ENCODE measurements around the gene ENOX1.

ENOX1 gene

DNA sequence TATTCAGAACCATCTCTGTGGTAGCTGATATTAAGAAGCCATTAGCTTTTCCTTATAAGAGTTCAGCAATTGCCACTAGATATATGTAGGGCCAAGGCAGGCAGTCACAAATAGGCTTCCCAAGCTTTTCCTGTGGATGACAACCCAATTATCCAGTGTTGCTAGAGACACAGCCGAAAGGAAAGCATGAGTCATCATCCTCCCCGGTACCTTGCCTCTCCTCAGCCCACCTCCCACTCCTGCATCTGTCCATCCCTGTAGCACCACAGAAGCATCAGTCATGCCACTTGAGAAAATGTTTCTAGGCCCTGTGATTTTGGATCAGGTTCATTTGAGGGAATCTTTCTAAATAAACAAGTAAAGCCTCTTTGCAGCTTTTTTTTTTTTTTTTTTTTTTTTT is 559.1 kb downstream of the ENOX1 start:
- Histone ChIP-seq H2BK5ac (ENCODE audit: low read length) (no peak overlapping the region), H3K9ac (ENCODE audit: low read length) (no peak overlapping the region), H3K79me1 (ENCODE audit: low read length) (no peaks in the 10 kb centered on the region), H2BK15ac (replicated peaks; ENCODE audit: low read depth) (no peak overlapping the region), H3K18ac (ENCODE audit: low read length) (no peak overlapping the region), H3K4me2 (ENCODE audit: low read length) (no peak overlapping the region), H3K27ac (ENCODE audit: low read depth, low read length) (no peak overlapping the region), H3K23ac (ENCODE audit: low read length) (no peak overlapping the region), H3K27me3 (ENCODE audit: insufficient read depth, low read length, poor library complexity) (no peaks in the 10 kb centered on the region), H2AK5ac (ENCODE audit: low read length) (no peak overlapping the region), H3K4me1 (ENCODE audit: control insufficient read depth, low read depth, low read length) (no peaks in the 10 kb centered on the region), H3K79me2 (ENCODE audit: control insufficient read depth, insufficient read depth, low read length) (no peaks in the 10 kb centered on the region), H3K4ac (ENCODE audit: low read depth, low read length) (no peak overlapping the region), H3K56ac (ENCODE audit: low read length) (no peak overlapping the region), H2BK120ac (ENCODE audit: low read depth, low read length) (no peak overlapping the region), H3K4me3 (ENCODE audit: low read length) (no peak overlapping the region), H4K8ac (ENCODE audit: low read depth, low read length) (no peak overlapping the region), H4K5ac (ENCODE audit: low read length) (no peak overlapping the region), H3K36me3 (ENCODE audit: control insufficient read depth, insufficient read depth, low read length) (no peaks in the 10 kb centered on the region)
- WGBS (ENCODE audit: extremely low coverage, insufficient coverage, low lambda C conversion rate): no CpG with 5 or more reads among the region's 2 CpGs
- DNase-seq: peak; percentile 56

DNA sequence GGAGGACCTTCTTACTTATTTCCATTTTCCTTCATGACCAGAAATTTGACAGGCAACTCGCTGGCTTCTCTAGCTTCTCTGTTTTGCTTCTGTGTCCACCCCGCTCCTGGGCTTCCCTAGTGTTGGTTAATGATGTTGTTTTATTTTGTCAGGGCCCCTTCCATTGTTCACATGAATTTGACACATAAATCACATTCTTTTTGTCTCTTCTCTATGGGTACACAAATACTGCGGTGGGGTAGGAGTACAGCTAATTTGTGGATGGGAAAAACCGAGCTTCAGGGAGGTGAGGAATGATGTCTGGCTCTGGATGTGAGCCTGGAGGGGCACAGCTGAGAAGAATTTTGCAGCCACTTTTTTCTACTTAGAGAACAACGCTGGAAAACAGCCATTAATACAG is 563.6 kb downstream of the ENOX1 start:
- H4K8ac ChIP-seq (ENCODE audit: low read depth, low read length): no peak overlapping the region
- no peak overlapping the region for H2AK5ac ChIP-seq (ENCODE audit: low read length)
- H3K18ac ChIP-seq (ENCODE audit: low read length): no peak overlapping the region
- H3K4me1 ChIP-seq (ENCODE audit: control insufficient read depth, low read depth, low read length): no peaks in the 10 kb centered on the region
- no CpG with 5 or more reads among the region's 5 CpGs for WGBS (ENCODE audit: extremely low coverage, insufficient coverage, low lambda C conversion rate)
- no peaks in the 10 kb centered on the region for H3K79me2 ChIP-seq (ENCODE audit: control insufficient read depth, insufficient read depth, low read length)
- no peak overlapping the region for H2BK15ac ChIP-seq (replicated peaks; ENCODE audit: low read depth)
- H3K36me3 ChIP-seq (ENCODE audit: control insufficient read depth, insufficient read depth, low read length): no peaks in the 10 kb centered on the region
- H2BK120ac ChIP-seq (ENCODE audit: low read depth, low read length): no peak overlapping the region
- no peak for DNase-seq
- no peak overlapping the region for H2BK5ac ChIP-seq (ENCODE audit: low read length)
- no peaks in the 10 kb centered on the region for H3K79me1 ChIP-seq (ENCODE audit: low read length)
- no peak overlapping the region for H3K56ac ChIP-seq (ENCODE audit: low read length)
- H3K23ac ChIP-seq (ENCODE audit: low read length): no peak overlapping the region
- no peak overlapping the region for H3K9ac ChIP-seq (ENCODE audit: low read length)
- H3K4me3 ChIP-seq (ENCODE audit: low read length): no peak overlapping the region
- no peaks in the 10 kb centered on the region for H3K27me3 ChIP-seq (ENCODE audit: insufficient read depth, low read length, poor library complexity)
- no peak overlapping the region for H3K4ac ChIP-seq (ENCODE audit: low read depth, low read length)
- no peak overlapping the region for H4K5ac ChIP-seq (ENCODE audit: low read length)
- no peak overlapping the region for H3K4me2 ChIP-seq (ENCODE audit: low read length)
- H3K27ac ChIP-seq (ENCODE audit: low read depth, low read length): no peak overlapping the region

GRCh38 chr13:43222086-43222485 is 564.7 kb downstream of the ENOX1 start:
- H2BK15ac ChIP-seq (replicated peaks; ENCODE audit: low read depth): no peak overlapping the region
- H3K27ac ChIP-seq (ENCODE audit: low read depth, low read length): no peak overlapping the region
- no peak overlapping the region for H3K4ac ChIP-seq (ENCODE audit: low read depth, low read length)
- DNase-seq: no peak
- H3K56ac ChIP-seq (ENCODE audit: low read length): no peak overlapping the region
- no peaks in the 10 kb centered on the region for H3K36me3 ChIP-seq (ENCODE audit: control insufficient read depth, insufficient read depth, low read length)
- no peak overlapping the region for H2BK120ac ChIP-seq (ENCODE audit: low read depth, low read length)
- no peak overlapping the region for H3K9ac ChIP-seq (ENCODE audit: low read length)
- no peaks in the 10 kb centered on the region for H3K27me3 ChIP-seq (ENCODE audit: insufficient read depth, low read length, poor library complexity)
- WGBS (ENCODE audit: extremely low coverage, insufficient coverage, low lambda C conversion rate): no CpG with 5 or more reads among the region's 6 CpGs
- no peak overlapping the region for H4K5ac ChIP-seq (ENCODE audit: low read length)
- H4K8ac ChIP-seq (ENCODE audit: low read depth, low read length): no peak overlapping the region
- H3K4me2 ChIP-seq (ENCODE audit: low read length): no peak overlapping the region
- H2BK5ac ChIP-seq (ENCODE audit: low read length): no peak overlapping the region
- no peak overlapping the region for H3K18ac ChIP-seq (ENCODE audit: low read length)
- no peak overlapping the region for H2AK5ac ChIP-seq (ENCODE audit: low read length)
- no peak overlapping the region for H3K4me3 ChIP-seq (ENCODE audit: low read length)
- H3K23ac ChIP-seq (ENCODE audit: low read length): no peak overlapping the region
- H3K4me1 ChIP-seq (ENCODE audit: control insufficient read depth, low read depth, low read length): no peaks in the 10 kb centered on the region
- H3K79me2 ChIP-seq (ENCODE audit: control insufficient read depth, insufficient read depth, low read length): no peaks in the 10 kb centered on the region
- H3K79me1 ChIP-seq (ENCODE audit: low read length): no peaks in the 10 kb centered on the region

DNA sequence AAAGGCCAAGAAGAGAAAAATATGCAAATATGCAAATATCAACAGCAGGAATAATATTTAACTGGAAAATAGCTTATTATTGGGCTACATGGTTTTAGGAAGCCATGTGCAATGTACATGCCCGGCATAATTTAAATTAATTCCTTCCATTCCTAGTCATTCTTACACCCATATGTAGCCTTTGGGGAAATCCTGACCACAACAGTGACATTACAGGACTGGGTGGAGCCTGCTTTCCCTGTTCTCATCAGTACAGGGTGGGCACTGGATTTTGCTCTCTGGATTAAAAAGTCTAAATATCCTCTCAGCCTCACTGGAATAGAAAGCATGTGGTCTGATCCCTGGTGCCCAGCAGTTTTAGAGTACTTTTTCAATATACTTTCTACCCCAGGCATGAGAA is 565.2 kb downstream of the ENOX1 start:
- Histone ChIP-seq H3K4ac (ENCODE audit: low read depth, low read length) (no peak overlapping the region), H3K27me3 (ENCODE audit: insufficient read depth, low read length, poor library complexity) (no peaks in the 10 kb centered on the region), H2BK5ac (ENCODE audit: low read length) (no peak overlapping the region), H3K23ac (ENCODE audit: low read length) (no peak overlapping the region), H2BK120ac (ENCODE audit: low read depth, low read length) (no peak overlapping the region), H4K8ac (ENCODE audit: low read depth, low read length) (no peak overlapping the region), H3K36me3 (ENCODE audit: control insufficient read depth, insufficient read depth, low read length) (no peaks in the 10 kb centered on the region), H3K79me2 (ENCODE audit: control insufficient read depth, insufficient read depth, low read length) (no peaks in the 10 kb centered on the region), H2BK15ac (replicated peaks; ENCODE audit: low read depth) (no peak overlapping the region), H3K27ac (ENCODE audit: low read depth, low read length) (no peak overlapping the region), H3K9ac (ENCODE audit: low read length) (no peak overlapping the region), H4K5ac (ENCODE audit: low read length) (no peak overlapping the region), H3K56ac (ENCODE audit: low read length) (no peak overlapping the region), H3K79me1 (ENCODE audit: low read length) (no peaks in the 10 kb centered on the region), H3K4me3 (ENCODE audit: low read length) (no peak overlapping the region), H3K4me1 (ENCODE audit: control insufficient read depth, low read depth, low read length) (no peaks in the 10 kb centered on the region), H2AK5ac (ENCODE audit: low read length) (no peak overlapping the region), H3K18ac (ENCODE audit: low read length) (no peak overlapping the region), H3K4me2 (ENCODE audit: low read length) (no peak overlapping the region)
- no peak for DNase-seq
- no CpG with 5 or more reads among the region's 1 CpG for WGBS (ENCODE audit: extremely low coverage, insufficient coverage, low lambda C conversion rate)

- H2AK5ac ChIP-seq (ENCODE audit: low read length): no peak overlapping the region
- no peak overlapping the region for H3K9ac ChIP-seq (ENCODE audit: low read length)
- H3K79me2 ChIP-seq (ENCODE audit: control insufficient read depth, insufficient read depth, low read length): no peaks in the 10 kb centered on the region
- H2BK5ac ChIP-seq (ENCODE audit: low read length): no peak overlapping the region
- H3K23ac ChIP-seq (ENCODE audit: low read length): no peak overlapping the region
- WGBS (ENCODE audit: extremely low coverage, insufficient coverage, low lambda C conversion rate): no CpG with 5 or more reads among the region's 8 CpGs
- no peak overlapping the region for H2BK120ac ChIP-seq (ENCODE audit: low read depth, low read length)
- no peaks in the 10 kb centered on the region for H3K36me3 ChIP-seq (ENCODE audit: control insufficient read depth, insufficient read depth, low read length)
- H3K4ac ChIP-seq (ENCODE audit: low read depth, low read length): no peak overlapping the region
- no peak for DNase-seq
- H3K27me3 ChIP-seq (ENCODE audit: insufficient read depth, low read length, poor library complexity): no peaks in the 10 kb centered on the region
- H4K8ac ChIP-seq (ENCODE audit: low read depth, low read length): no peak overlapping the region
- no peak overlapping the region for H3K4me3 ChIP-seq (ENCODE audit: low read length)
- no peak overlapping the region for H2BK15ac ChIP-seq (replicated peaks; ENCODE audit: low read depth)
- no peak overlapping the region for H4K5ac ChIP-seq (ENCODE audit: low read length)
- H3K4me1 ChIP-seq (ENCODE audit: control insufficient read depth, low read depth, low read length): no peaks in the 10 kb centered on the region
- no peak overlapping the region for H3K56ac ChIP-seq (ENCODE audit: low read length)
- H3K4me2 ChIP-seq (ENCODE audit: low read length): no peak overlapping the region
- H3K18ac ChIP-seq (ENCODE audit: low read length): no peak overlapping the region
- no peaks in the 10 kb centered on the region for H3K79me1 ChIP-seq (ENCODE audit: low read length)
- H3K27ac ChIP-seq (ENCODE audit: low read depth, low read length): no peak overlapping the region
Observed at GRCh38 chr13:43220873-43221595, 565.7 kb downstream of the ENOX1 start.

DNA sequence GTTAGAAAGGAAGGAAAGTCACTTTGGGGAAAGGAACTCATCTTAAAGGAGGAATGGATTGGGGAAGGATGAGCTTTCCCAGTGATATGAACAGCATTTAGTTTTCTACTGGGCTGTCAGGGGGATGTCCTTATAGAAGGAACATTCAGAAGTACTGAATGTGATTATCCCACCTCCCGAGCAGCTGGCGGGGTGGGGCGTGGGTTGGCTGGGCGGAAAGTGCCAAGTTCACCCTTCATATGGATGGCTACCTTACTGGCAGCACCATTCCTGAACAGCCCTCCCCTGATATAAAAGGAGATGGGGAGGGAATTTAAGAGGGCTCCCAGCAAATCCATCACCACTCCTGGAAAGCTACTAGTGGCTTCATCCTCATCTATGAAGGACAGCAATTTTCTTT is 572.6 kb downstream of the ENOX1 start:
- no peak overlapping the region for H3K4me3 ChIP-seq (ENCODE audit: low read length)
- no peaks in the 10 kb centered on the region for H3K4me1 ChIP-seq (ENCODE audit: control insufficient read depth, low read depth, low read length)
- H4K8ac ChIP-seq (ENCODE audit: low read depth, low read length): no peak overlapping the region
- H2BK5ac ChIP-seq (ENCODE audit: low read length): no peak overlapping the region
- no peak overlapping the region for H2BK15ac ChIP-seq (replicated peaks; ENCODE audit: low read depth)
- H3K27me3 ChIP-seq (ENCODE audit: insufficient read depth, low read length, poor library complexity): no peaks in the 10 kb centered on the region
- H2BK120ac ChIP-seq (ENCODE audit: low read depth, low read length): no peak overlapping the region
- DNase-seq: no peak
- WGBS (ENCODE audit: extremely low coverage, insufficient coverage, low lambda C conversion rate): no CpG with 5 or more reads among the region's 4 CpGs
- H3K4ac ChIP-seq (ENCODE audit: low read depth, low read length): no peak overlapping the region
- H3K4me2 ChIP-seq (ENCODE audit: low read length): no peak overlapping the region
- H4K5ac ChIP-seq (ENCODE audit: low read length): no peak overlapping the region
- H3K23ac ChIP-seq (ENCODE audit: low read length): no peak overlapping the region
- H3K27ac ChIP-seq (ENCODE audit: low read depth, low read length): no peak overlapping the region
- no peak overlapping the region for H3K9ac ChIP-seq (ENCODE audit: low read length)
- no peak overlapping the region for H3K18ac ChIP-seq (ENCODE audit: low read length)
- no peak overlapping the region for H3K56ac ChIP-seq (ENCODE audit: low read length)
- H3K36me3 ChIP-seq (ENCODE audit: control insufficient read depth, insufficient read depth, low read length): no peaks in the 10 kb centered on the region
- no peaks in the 10 kb centered on the region for H3K79me1 ChIP-seq (ENCODE audit: low read length)
- no peak overlapping the region for H2AK5ac ChIP-seq (ENCODE audit: low read length)
- no peaks in the 10 kb centered on the region for H3K79me2 ChIP-seq (ENCODE audit: control insufficient read depth, insufficient read depth, low read length)

Data from mesendoderm (in vitro differentiated cells).